Mesendoderm (in vitro differentiated cells): ENCODE data around the gene EIF5B.

ENCODE experiments used
- DNase-seq: peaks from one replicate; pipeline ENCODE4 v3.0.0; 2013
- H2AK5ac ChIP-seq: 2 replicates; pipeline ENCODE4 v1.6.1; 2013; ENCODE audit warnings: low read length, inconsistent platforms
- H2BK120ac ChIP-seq: 2 replicates; pipeline ENCODE4 v1.6.1; 2013; ENCODE audit warnings: low read depth, mild to moderate bottlenecking, low read length, moderate library complexity, mixed read lengths
- H2BK15ac ChIP-seq: replicated peaks from 2 replicates; pipeline ENCODE4 v1.6.1; 2013; ENCODE audit warnings: low read depth, mild to moderate bottlenecking, moderate library complexity
- H2BK5ac ChIP-seq: 2 replicates; pipeline ENCODE4 v1.6.1; 2013; ENCODE audit warnings: low read length, inconsistent platforms
- H3K18ac ChIP-seq: 2 replicates; pipeline ENCODE4 v1.6.1; 2013; ENCODE audit warnings: mild to moderate bottlenecking, low read length, mixed read lengths
- H3K23ac ChIP-seq: one replicate; pipeline ENCODE4 v1.6.1; 2013; ENCODE audit warnings: low read length
- H3K27ac ChIP-seq: 2 replicates; pipeline ENCODE4 v1.5.1; 2013; ENCODE audit warnings: low read depth, mild to moderate bottlenecking, inconsistent platforms, low read length, moderate library complexity
- H3K27me3 ChIP-seq: 2 replicates; pipeline ENCODE4 v1.6.1; 2013; ENCODE audit warnings: low read length, control low read depth, mild to moderate bottlenecking, inconsistent platforms; ENCODE audit not compliant: insufficient read depth, poor library complexity
- H3K36me3 ChIP-seq: 2 replicates; pipeline ENCODE4 v1.6.1; 2013; ENCODE audit warnings: low read length, inconsistent platforms; ENCODE audit not compliant: control insufficient read depth, insufficient read depth
- H3K4ac ChIP-seq: one replicate; pipeline ENCODE4 v1.6.1; 2013; ENCODE audit warnings: low read depth, mild to moderate bottlenecking, low read length, moderate library complexity
- H3K4me1 ChIP-seq: 2 replicates; pipeline ENCODE4 v1.6.1; 2013; ENCODE audit warnings: low read depth, low read length, inconsistent platforms; ENCODE audit not compliant: control insufficient read depth
- H3K4me2 ChIP-seq: 2 replicates; pipeline ENCODE4 v1.6.1; 2013; ENCODE audit warnings: low read length
- H3K4me3 ChIP-seq: 2 replicates; pipeline ENCODE4 v1.5.1; 2013; ENCODE audit warnings: mild to moderate bottlenecking, low read length
- H3K56ac ChIP-seq: one replicate; pipeline ENCODE4 v1.6.1; 2013; ENCODE audit warnings: low read length
- H3K79me1 ChIP-seq: 2 replicates; pipeline ENCODE4 v1.6.1; 2013; ENCODE audit warnings: low read length, inconsistent platforms
- H3K79me2 ChIP-seq: 2 replicates; pipeline ENCODE4 v1.6.1; 2013; ENCODE audit warnings: mild to moderate bottlenecking, low read length; ENCODE audit not compliant: control insufficient read depth, insufficient read depth
- H3K9ac ChIP-seq: 2 replicates; pipeline ENCODE4 v1.6.1; 2013; ENCODE audit warnings: low read length, inconsistent platforms
- H4K5ac ChIP-seq: one replicate; pipeline ENCODE4 v1.6.1; 2013; ENCODE audit warnings: low read length
- H4K8ac ChIP-seq: one replicate; pipeline ENCODE4 v1.6.1; 2013; ENCODE audit warnings: low read depth, mild to moderate bottlenecking, control low read depth, low read length, moderate library complexity
- whole genome bisulfite sequencing: extraction: QIAGEN DNeasy Blood & Tissue Kit; methylation state at CpG from one replicate; pipeline ENCODE4 v1.1.7; 2013; ENCODE audit warnings: low lambda C conversion rate, missing lambda C conversion rate; ENCODE audit not compliant: insufficient coverage; ENCODE audit errors: extremely low coverage; 5-methylcytosine and 5-hydroxymethylcytosine counted together

The EIF5B gene

DNA sequence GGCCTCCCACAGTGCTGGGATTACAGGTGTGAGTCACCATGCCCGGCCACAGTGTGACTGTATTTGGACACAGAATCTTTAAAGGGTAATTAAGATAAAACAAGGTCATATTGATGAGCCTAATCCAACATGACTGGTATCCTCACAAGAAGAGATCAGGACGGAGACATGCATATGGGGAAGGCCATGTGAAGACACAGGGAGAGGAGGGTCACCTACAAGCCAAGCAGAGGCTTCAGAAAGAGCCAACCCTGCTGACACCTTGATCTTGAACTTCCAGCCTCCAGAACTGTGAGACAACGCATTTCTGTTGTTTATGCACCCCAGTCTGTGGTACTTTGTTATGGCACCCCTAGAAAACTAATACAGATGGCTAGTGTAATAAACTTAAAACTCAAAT is 80.2 kb downstream of the EIF5B start:
- Histone ChIP-seq H2AK5ac (no peak overlapping the region), H3K36me3 (no peaks in the 10 kb centered on the region), H3K23ac (no peak overlapping the region), H4K8ac (no peak overlapping the region), H3K56ac (no peak overlapping the region), H3K27ac (no peak overlapping the region), H2BK15ac (no peak overlapping the region), H3K79me1 (no peaks in the 10 kb centered on the region), H3K4me1 (no peaks in the 10 kb centered on the region), H3K79me2 (no peaks in the 10 kb centered on the region), H2BK120ac (no peak overlapping the region), H2BK5ac (no peak overlapping the region), H3K27me3 (no peaks in the 10 kb centered on the region), H3K4me3 (no peak overlapping the region), H3K18ac (no peak overlapping the region), H3K4ac (no peak overlapping the region), H4K5ac (no peak overlapping the region), H3K4me2 (no peak overlapping the region), H3K9ac (no peak overlapping the region)
- WGBS, result no CpG with 5 or more reads among the region's 3 CpGs
- no peak for DNase-seq

- Histone ChIP-seq H3K23ac (no peak overlapping the region), H3K27me3 (no peaks in the 10 kb centered on the region), H3K4me3 (no peak overlapping the region), H4K5ac (no peak overlapping the region), H2AK5ac (no peak overlapping the region), H3K18ac (no peak overlapping the region), H2BK120ac (no peak overlapping the region), H3K4me2 (no peak overlapping the region), H3K27ac (no peak overlapping the region), H3K4me1 (no peaks in the 10 kb centered on the region), H3K79me2 (no peaks in the 10 kb centered on the region), H3K56ac (no peak overlapping the region), H4K8ac (no peak overlapping the region), H2BK15ac (no peak overlapping the region), H3K4ac (no peak overlapping the region), H2BK5ac (no peak overlapping the region), H3K36me3 (peaks cover 1% of the 10 kb centered on the region), H3K79me1 (no peaks in the 10 kb centered on the region), H3K9ac (no peak overlapping the region)
- DNase-seq, result no peak
- WGBS, result no CpG with 5 or more reads among the region's 1 CpG
Measured at GRCh38 chr2:99420031-99420430, 82.8 kb downstream of the EIF5B start.

GRCh38 chr2:99420751-99421299 is 83.6 kb downstream of the EIF5B start:
- Histone ChIP-seq H3K79me2 (no peaks in the 10 kb centered on the region), H3K23ac (no peak overlapping the region), H3K27me3 (no peaks in the 10 kb centered on the region), H3K56ac (no peak overlapping the region), H3K36me3 (peaks cover 1% of the 10 kb centered on the region), H4K8ac (no peak overlapping the region), H3K4me3 (no peak overlapping the region), H3K27ac (no peak overlapping the region), H2BK120ac (no peak overlapping the region), H3K4me2 (no peak overlapping the region), H3K18ac (no peak overlapping the region), H2BK5ac (no peak overlapping the region), H3K4ac (no peak overlapping the region), H2AK5ac (no peak overlapping the region), H4K5ac (no peak overlapping the region), H2BK15ac (no peak overlapping the region), H3K9ac (no peak overlapping the region), H3K79me1 (no peaks in the 10 kb centered on the region), H3K4me1 (no peaks in the 10 kb centered on the region)
- WGBS, result no CpG with 5 or more reads among the region's 5 CpGs
- no peak for DNase-seq

- no peak overlapping the region for H2BK5ac ChIP-seq
- H3K56ac ChIP-seq, result no peak overlapping the region
- no peak for DNase-seq
- no peak overlapping the region for H2AK5ac ChIP-seq
- H3K4ac ChIP-seq, result no peak overlapping the region
- no peak overlapping the region for H2BK15ac ChIP-seq
- H3K18ac ChIP-seq, result no peak overlapping the region
- no peak overlapping the region for H3K23ac ChIP-seq
- WGBS, result no CpG with 5 or more reads among the region's 5 CpGs
- no peaks in the 10 kb centered on the region for H3K27me3 ChIP-seq
- no peaks in the 10 kb centered on the region for H3K4me1 ChIP-seq
- no peak overlapping the region for H2BK120ac ChIP-seq
- H3K9ac ChIP-seq, result no peak overlapping the region
- no peak overlapping the region for H3K4me3 ChIP-seq
- H3K79me2 ChIP-seq, result no peaks in the 10 kb centered on the region
- no peaks in the 10 kb centered on the region for H3K79me1 ChIP-seq
- peaks cover 1% of the 10 kb centered on the region for H3K36me3 ChIP-seq
- H4K5ac ChIP-seq, result no peak overlapping the region
- no peak overlapping the region for H4K8ac ChIP-seq
- no peak overlapping the region for H3K4me2 ChIP-seq
- no peak overlapping the region for H3K27ac ChIP-seq
Measured at GRCh38 chr2:99421469-99421868, 84.3 kb downstream of the EIF5B start.

- no peak for DNase-seq
- no peak overlapping the region for H4K5ac ChIP-seq
- no peak overlapping the region for H3K56ac ChIP-seq
- H3K23ac ChIP-seq, result no peak overlapping the region
- peaks cover 1% of the 10 kb centered on the region for H3K36me3 ChIP-seq
- no peak overlapping the region for H2BK15ac ChIP-seq
- H4K8ac ChIP-seq, result no peak overlapping the region
- no peak overlapping the region for H2BK5ac ChIP-seq
- no peak overlapping the region for H3K9ac ChIP-seq
- H3K79me1 ChIP-seq, result no peaks in the 10 kb centered on the region
- H3K4ac ChIP-seq, result no peak overlapping the region
- no peaks in the 10 kb centered on the region for H3K27me3 ChIP-seq
- H3K27ac ChIP-seq, result no peak overlapping the region
- no peak overlapping the region for H2BK120ac ChIP-seq
- no peak overlapping the region for H3K4me2 ChIP-seq
- H3K4me3 ChIP-seq, result no peak overlapping the region
- WGBS, result no CpG with 5 or more reads among the region's 3 CpGs
- no peak overlapping the region for H2AK5ac ChIP-seq
- no peaks in the 10 kb centered on the region for H3K79me2 ChIP-seq
- H3K18ac ChIP-seq, result no peak overlapping the region
- H3K4me1 ChIP-seq, result no peaks in the 10 kb centered on the region
Measured at GRCh38 chr2:99422599-99422998, 85.4 kb downstream of the EIF5B start.

GRCh38 chr2:99424371-99424770 is 87.2 kb downstream of the EIF5B start:
- no peak overlapping the region for H3K23ac ChIP-seq
- no peaks in the 10 kb centered on the region for H3K4me1 ChIP-seq
- H4K8ac ChIP-seq, result no peak overlapping the region
- no peak overlapping the region for H4K5ac ChIP-seq
- no peak overlapping the region for H2BK120ac ChIP-seq
- H2BK5ac ChIP-seq, result no peak overlapping the region
- H3K4ac ChIP-seq, result no peak overlapping the region
- peaks cover 1% of the 10 kb centered on the region for H3K36me3 ChIP-seq
- no peak overlapping the region for H3K56ac ChIP-seq
- H3K4me2 ChIP-seq, result no peak overlapping the region
- H3K9ac ChIP-seq, result no peak overlapping the region
- no peak overlapping the region for H2BK15ac ChIP-seq
- H3K79me1 ChIP-seq, result no peaks in the 10 kb centered on the region
- no peak overlapping the region for H3K4me3 ChIP-seq
- no peaks in the 10 kb centered on the region for H3K27me3 ChIP-seq
- H3K18ac ChIP-seq, result no peak overlapping the region
- no peak overlapping the region for H3K27ac ChIP-seq
- H3K79me2 ChIP-seq, result no peaks in the 10 kb centered on the region
- DNase-seq, result no peak
- H2AK5ac ChIP-seq, result no peak overlapping the region
